Upper lobe of left lung (tissue), 6 donors: ENCODE results near the gene FANCF. TPM values are rescaled to one million over a fixed set of nuclear protein-coding genes. Genes with fewer than 3 reads are reported as not detected.

Experiments
- ATAC-seq, 2 donors: fragments of 200-7000 bp; cut with Tn5 transposase; one replicate each; pipeline ENCODE4 v1.9.1; 2022; ENCODE audit warnings: mild to moderate bottlenecking in 2 of 2, moderate library complexity in 2 of 2; ENCODE audit not compliant: low FRiP score in 2 of 2
- DNase-seq, 2 donors: peaks; one replicate each; pipeline ENCODE4 v3.0.0-alpha.2; 2019 to 2020
- H3K27ac ChIP-seq, 4 donors: fragments of 200-600 bp; sonication (generic); one replicate each; pipeline ENCODE4 v1.5.1; 2016 to 2019
- H3K27me3 ChIP-seq, 4 donors: fragments of 200-600 bp; sonication (generic); one replicate each; pipeline ENCODE4 v1.5.1; 2017 to 2019
- H3K36me3 ChIP-seq, 4 donors: fragments of 200-600 bp; sonication (generic); one replicate each; pipeline ENCODE4 v1.5.1; 2016 to 2019
- H3K4me1 ChIP-seq, 4 donors: fragments of 200-600 bp; sonication (generic); one replicate each; pipeline ENCODE4 v1.5.1; 2018 to 2019
- H3K4me3 ChIP-seq, 4 donors: fragments of 200-600 bp; sonication (generic); one replicate each; pipeline ENCODE4 v1.5.1; 2017 to 2019; ENCODE audit warnings: mild to moderate bottlenecking in 2 of 4, moderate library complexity in 1 of 4
- H3K9me3 ChIP-seq, 4 donors: fragments of 200-600 bp; sonication (generic); one replicate each; pipeline ENCODE4 v1.5.1; 2018 to 2019
- EP300 ChIP-seq, 4 donors: sonication (generic); formaldehyde crosslinking; IDR thresholded peaks; one replicate each; pipeline ENCODE4 v1.5.1; 2017; ENCODE audit warnings: antibody characterized with exemption in 4 of 4, control low read depth in 2 of 4
- POLR2A ChIP-seq, 4 donors: fragments of 450-650 bp; IDR thresholded peaks; one replicate each; pipeline ENCODE4 v1.5.1; 2016 to 2017; ENCODE audit warnings: antibody characterized with exemption in 4 of 4, mild to moderate bottlenecking in 2 of 4
- POLR2AphosphoS5 ChIP-seq, 2 donors: sonication (generic); formaldehyde crosslinking; IDR thresholded peaks; one replicate each; pipeline ENCODE4 v1.5.1; 2017; ENCODE audit warnings: antibody characterized with exemption in 2 of 2
- WGBS, 2 donors: methylation state at CpG; one replicate each; pipeline ENCODE4 v1.1.5; 2017 to 2018; 5-methylcytosine and 5-hydroxymethylcytosine counted together
- total RNA-seq, 6 donors: library from RNA; depleted of rRNA in 4 of 6; stranded (reverse); fragments of >200 nt in 4 of 6; gene quantifications; one replicate each; pipeline versions ENCODE4 v1.1.0 to v1.2.1, GENCODE V29; 2016 to 2021
- TF ChIP-seq, protein P1 (sequence below), 6 experiments: fragments of 450-650 bp in 4 of 6; fragments of 200-600 bp in 2 of 6; sonication (generic) in 2 of 6; IDR thresholded peaks; one replicate each; pipeline ENCODE4 v1.5.1; 2016 to 2019; ENCODE audit warnings: antibody characterized with exemption in 6 of 6
- donor health status: DM: no; HTN: no; CAD: no; lungs with moderate emphysema.
- donor health status: DM: no; HTN: yes; CAD: no; lungs with severe emphysema.

The FANCF gene
- total RNA-seq, 6 donors from 2014 or later, result 2.4 to 10.9 (median 7.8) TPM

DNA sequence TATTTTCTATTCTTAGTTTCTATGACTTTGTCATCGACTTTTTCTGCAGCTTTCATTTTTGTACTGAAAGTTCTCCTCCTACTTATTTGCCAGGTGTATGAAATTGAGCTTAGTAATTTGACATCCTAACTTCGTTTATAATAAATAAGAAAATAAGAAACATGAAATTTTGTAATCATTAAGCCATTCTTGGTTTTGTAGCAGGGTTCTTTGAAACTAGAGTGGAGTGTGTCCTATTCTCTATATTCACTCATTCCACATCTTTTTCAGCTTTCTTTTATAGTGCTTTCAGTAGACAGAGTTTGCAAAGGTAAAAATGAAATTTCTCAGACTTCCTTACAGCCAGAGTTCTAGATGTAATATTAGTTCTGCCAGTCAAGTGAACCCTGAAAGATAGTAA is 47.8 kb downstream of the FANCF start:
- ATAC-seq (no peak), DNase-seq (no peak)
- H3K27ac ChIP-seq, result no peak overlapping the region
- no peaks in the 10 kb centered on the region for H3K9me3 ChIP-seq
- H3K27me3 ChIP-seq, result no peaks in the 10 kb centered on the region
- 29 to 66% methylated on average over 2 of the region's 2 CpGs for WGBS, 2 donors
- H3K4me3 ChIP-seq, result no peak overlapping the region
- H3K36me3 ChIP-seq, result no peaks in the 10 kb centered on the region
- TF ChIP-seq POLR2AphosphoS5 (IDR thresholded peaks at IDR 0.05) (no peak), POLR2A (IDR thresholded peaks at IDR 0.05) (no peak), EP300 (IDR thresholded peaks at IDR 0.05) (no peak)
- TF ChIP-seq, protein P1, sequence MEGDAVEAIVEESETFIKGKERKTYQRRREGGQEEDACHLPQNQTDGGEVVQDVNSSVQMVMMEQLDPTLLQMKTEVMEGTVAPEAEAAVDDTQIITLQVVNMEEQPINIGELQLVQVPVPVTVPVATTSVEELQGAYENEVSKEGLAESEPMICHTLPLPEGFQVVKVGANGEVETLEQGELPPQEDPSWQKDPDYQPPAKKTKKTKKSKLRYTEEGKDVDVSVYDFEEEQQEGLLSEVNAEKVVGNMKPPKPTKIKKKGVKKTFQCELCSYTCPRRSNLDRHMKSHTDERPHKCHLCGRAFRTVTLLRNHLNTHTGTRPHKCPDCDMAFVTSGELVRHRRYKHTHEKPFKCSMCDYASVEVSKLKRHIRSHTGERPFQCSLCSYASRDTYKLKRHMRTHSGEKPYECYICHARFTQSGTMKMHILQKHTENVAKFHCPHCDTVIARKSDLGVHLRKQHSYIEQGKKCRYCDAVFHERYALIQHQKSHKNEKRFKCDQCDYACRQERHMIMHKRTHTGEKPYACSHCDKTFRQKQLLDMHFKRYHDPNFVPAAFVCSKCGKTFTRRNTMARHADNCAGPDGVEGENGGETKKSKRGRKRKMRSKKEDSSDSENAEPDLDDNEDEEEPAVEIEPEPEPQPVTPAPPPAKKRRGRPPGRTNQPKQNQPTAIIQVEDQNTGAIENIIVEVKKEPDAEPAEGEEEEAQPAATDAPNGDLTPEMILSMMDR (IDR thresholded peaks at IDR 0.05), result no peak
- no peaks in the 10 kb centered on the region for H3K4me1 ChIP-seq

Other genes with a start within 250 kb of the FANCF start
- gene GAS2, start 40.8 kb upstream of the FANCF start, total RNA-seq, result 1 to 10 TPM in 5 of 6 donors, not detected in 1; 1.5 to 6.3 (median 2.1) TPM
- 10 to 100 TPM in 5 of 6 donors, 1 to 10 TPM in 1; 6.8 to 24.9 (median 15.9) TPM for gene SVIP, start 204.0 kb upstream of the FANCF start, total RNA-seq
- not detected for gene CCDC179, start 234.7 kb upstream of the FANCF start, total RNA-seq